Endodermal cell (in vitro differentiated cells): ENCODE results near the gene LRTM1. TPM values are rescaled to one million over a fixed set of nuclear protein-coding genes. Genes with fewer than 3 reads are reported as not detected.

Experiments
- DNase-seq: peaks from one replicate; pipeline ENCODE4 v3.0.0-alpha.2; 2017
- H3K27ac ChIP-seq: 2 replicates; pipeline ENCODE4 v1.5.1; 2013; ENCODE audit warnings: mild to moderate bottlenecking, low read depth, low read length, moderate library complexity
- H3K27me3 ChIP-seq: 2 replicates; pipeline ENCODE4 v1.6.1; 2013; ENCODE audit warnings: mild to moderate bottlenecking, low read length, moderate library complexity; ENCODE audit not compliant: insufficient read depth, control insufficient read depth, poor library complexity, severe bottlenecking
- H3K36me3 ChIP-seq: 2 replicates; pipeline ENCODE4 v1.7.0; 2013; ENCODE audit warnings: mild to moderate bottlenecking, low read length, moderate library complexity; ENCODE audit not compliant: control insufficient read depth, insufficient read depth
- H3K4me1 ChIP-seq: one replicate; pipeline ENCODE4 v1.7.0; 2013; ENCODE audit warnings: low read length; ENCODE audit not compliant: control insufficient read depth, insufficient read depth
- H3K4me3 ChIP-seq: 2 replicates; pipeline ENCODE4 v1.5.1; 2013; ENCODE audit warnings: mild to moderate bottlenecking, low read length, moderate library complexity
- H3K9ac ChIP-seq: 2 replicates; pipeline ENCODE4 v1.6.1; 2013; ENCODE audit warnings: mild to moderate bottlenecking, low read length, moderate library complexity; ENCODE audit not compliant: poor library complexity, severe bottlenecking; ENCODE audit errors: extremely low read depth
- H3K9me3 ChIP-seq: 2 replicates; pipeline ENCODE4 v1.6.1; 2013; ENCODE audit warnings: mild to moderate bottlenecking, low read length, moderate library complexity; ENCODE audit not compliant: control insufficient read depth
- H3K27ac Mint-ChIP-seq: 2 replicates; pipeline ENCODE4 v1.8.0; 2020; ENCODE audit warnings: mixed read lengths
- H3K27me3 Mint-ChIP-seq: 2 replicates; pipeline ENCODE4 v1.8.0; 2021; ENCODE audit warnings: mild to moderate bottlenecking, mixed read lengths; ENCODE audit not compliant: insufficient read depth
- H3K36me3 Mint-ChIP-seq: 2 replicates; pipeline ENCODE4 v1.8.0; 2020; ENCODE audit warnings: low read depth, mixed read lengths
- H3K4me1 Mint-ChIP-seq: 2 replicates; pipeline ENCODE4 v1.8.0; 2020; ENCODE audit warnings: mixed read lengths
- H3K4me3 Mint-ChIP-seq: 2 replicates; pipeline ENCODE4 v1.8.0; 2020; ENCODE audit warnings: mild to moderate bottlenecking, moderate library complexity, mixed read lengths
- H3K9me3 Mint-ChIP-seq: 2 replicates; pipeline ENCODE4 v1.8.0; 2020; ENCODE audit warnings: mild to moderate bottlenecking, mixed read lengths
- CTCF ChIP-seq: fragments of 200-600 bp; sonication (generic); conservative IDR thresholded peaks from 2 replicates; pipeline ENCODE4 v1.5.0; 2021; ENCODE audit warnings: antibody characterized with exemption, mild to moderate bottlenecking
- WGBS, 2 experiments: methylation state at CpG; one replicate each; pipeline versions ENCODE4 v1.1.5 to v1.1.7; 2013; ENCODE audit warnings: missing lambda C conversion rate in 2 of 2, mixed read lengths in 1 of 2; ENCODE audit not compliant: insufficient coverage in 1 of 2, insufficient read length in 1 of 2; 5-methylcytosine and 5-hydroxymethylcytosine counted together
- total RNA-seq, 2 donors: library from RNA; stranded (reverse); fragmentation: NEBNext Ultra II Directional in 1 of 2; extraction: Animal tissue kit (Norgen Biotek cat#: 25700) in 1 of 2; gene quantifications; 2 replicates in 1 of 2; 3 replicates in 1 of 2; pipeline ENCODE4 v1.2.1, GENCODE V29; 2021

LRTM1 gene
- total RNA-seq, 2 donors from 2014 or later, result not detected

- Histone ChIP-seq H3K4me3 (no peak overlapping the region), H3K27ac (no peak overlapping the region), H3K27me3 (no peaks in the 10 kb centered on the region), H3K9ac (no peak overlapping the region), H3K36me3 (no peaks in the 10 kb centered on the region), H3K9me3 (no peaks in the 10 kb centered on the region), H3K4me1 (no peaks in the 10 kb centered on the region)
- WGBS, 2 experiments, result 68 to 81% methylated on average over 3 to 5 of the region's 5 CpGs
- DNase-seq, result no peak
- Mint-ChIP-seq H3K4me3 (no peak overlapping the region), H3K4me1 (peaks cover 6% of the 10 kb centered on the region), H3K9me3 (no peaks in the 10 kb centered on the region), H3K36me3 (no peaks in the 10 kb centered on the region), H3K27ac (no peak overlapping the region), H3K27me3 (no peaks in the 10 kb centered on the region)
- no peak for TF ChIP-seq CTCF
Observed at GRCh38 chr3:54936561-54936960, 8.7 kb upstream of the LRTM1 start.

GRCh38 chr3:54935869-54936268, 8.0 kb upstream of the LRTM1 start:
- Mint-ChIP-seq H3K9me3 (no peaks in the 10 kb centered on the region), H3K27ac (no peak overlapping the region), H3K4me1 (peaks cover 8% of the 10 kb centered on the region), H3K4me3 (no peak overlapping the region), H3K27me3 (no peaks in the 10 kb centered on the region), H3K36me3 (no peaks in the 10 kb centered on the region)
- H3K27me3 ChIP-seq, result no peaks in the 10 kb centered on the region
- H3K9me3 ChIP-seq, result no peaks in the 10 kb centered on the region
- H3K4me3 ChIP-seq, result no peak overlapping the region
- H3K9ac ChIP-seq, result no peak overlapping the region
- no peaks in the 10 kb centered on the region for H3K36me3 ChIP-seq
- no peak for DNase-seq
- H3K4me1 ChIP-seq, result no peaks in the 10 kb centered on the region
- WGBS, 2 experiments, result 89% methylated on average over 1 to 3 of the region's 3 CpGs
- no peak overlapping the region for H3K27ac ChIP-seq
- no peak for TF ChIP-seq CTCF

GRCh38 chr3:54932606-54933005, 4.7 kb upstream of the LRTM1 start:
- no peak for TF ChIP-seq CTCF
- H3K27me3 ChIP-seq, result no peaks in the 10 kb centered on the region
- no peak overlapping the region for H3K4me3 ChIP-seq
- Mint-ChIP-seq H3K4me1 (peaks cover 8% of the 10 kb centered on the region), H3K9me3 (no peaks in the 10 kb centered on the region), H3K4me3 (no peak overlapping the region), H3K27ac (no peak overlapping the region), H3K36me3 (no peaks in the 10 kb centered on the region), H3K27me3 (no peaks in the 10 kb centered on the region)
- H3K9me3 ChIP-seq, result no peaks in the 10 kb centered on the region
- no peak overlapping the region for H3K27ac ChIP-seq
- no peak for DNase-seq
- no peaks in the 10 kb centered on the region for H3K36me3 ChIP-seq
- no peak overlapping the region for H3K9ac ChIP-seq
- WGBS, 2 experiments, result 75 to 90% methylated on average over 2 to 4 of the region's 4 CpGs
- H3K4me1 ChIP-seq, result peaks cover 5% of the 10 kb centered on the region
